Measurements from ENCODE around the gene NEK11. TPM values are rescaled to one million over a fixed set of nuclear protein-coding genes. Genes with fewer than 3 reads are reported as not detected.

Gene NEK11
- 1.1 and 1.4 TPM in 2 replicates for total RNA-seq

GRCh38 chr3:131026321-131027151 is at the start of gene NEK11, which contains the start of gene ASTE1:
Gene NEK11, plus strand, starts transcription at chr3:131026877. Its CDS starts 2,832 bp downstream, at chr3:131029709.
Gene ASTE1, minus strand, starts transcription at chr3:131026825. Its CDS starts 1,519 bp downstream, at chr3:131025306.

GRCh38 chr3:131381445-131382291 is 355.0 kb downstream of the NEK11 start, which contains the start of gene NUDT16:
Gene NUDT16, plus strand, starts transcription at chr3:131381774. Its CDS starts 31 bp downstream, at chr3:131381805.

Other genes with a start within 250 kb of the NEK11 start
- 34.4 and 45.0 TPM in 2 replicates for gene ATP2C1, start 132.8 kb upstream of the NEK11 start, total RNA-seq
- gene ASTE1, start 52 bp upstream of the NEK11 start, total RNA-seq: 4.6 and 5.2 TPM in 2 replicates